GM23248 (cell line): ENCODE measurements around the gene SMG5. TPM values are rescaled to one million over a fixed set of nuclear protein-coding genes. Genes with fewer than 3 reads are reported as not detected.

Experiments
- DNase-seq: peaks from one replicate; pipeline ENCODE4 v3.0.0-alpha.2; 2015
- H2AFZ ChIP-seq: fragments of 200-600 bp; sonication (generic); 2 replicates; pipeline ENCODE4 v1.6.1; 2016; ENCODE audit warnings: antibody characterized with exemption
- H3F3A ChIP-seq: fragments of 200-600 bp; sonication (generic); 2 replicates; pipeline ENCODE4 v1.6.1; 2016; ENCODE audit warnings: mild to moderate bottlenecking, antibody characterized with exemption, mixed run types; ENCODE audit not compliant: insufficient read depth
- H3K27ac ChIP-seq: fragments of 200-600 bp; sonication (generic); 2 replicates; pipeline ENCODE4 v1.5.1; 2016; ENCODE audit warnings: mild to moderate bottlenecking
- H3K27me3 ChIP-seq: fragments of 200-600 bp; sonication (generic); replicated peaks from 2 replicates; pipeline ENCODE4 v1.6.1; 2016; ENCODE audit warnings: mild to moderate bottlenecking; ENCODE audit not compliant: insufficient read depth
- H3K36me3 ChIP-seq: fragments of 200-600 bp; sonication (generic); 2 replicates; pipeline ENCODE4 v1.6.1; 2016; ENCODE audit warnings: low read depth, mild to moderate bottlenecking
- H3K4me1 ChIP-seq: fragments of 200-600 bp; sonication (generic); 2 replicates; pipeline ENCODE4 v1.6.1; 2016; ENCODE audit warnings: mild to moderate bottlenecking; ENCODE audit not compliant: insufficient read depth
- H3K4me2 ChIP-seq: fragments of 200-600 bp; sonication (generic); one replicate; pipeline ENCODE4 v1.6.1; 2016; ENCODE audit warnings: mild to moderate bottlenecking; ENCODE audit not compliant: unreplicated experiment
- H3K4me3 ChIP-seq: fragments of 200-600 bp; sonication (generic); 2 replicates; pipeline ENCODE4 v1.5.1; 2016; ENCODE audit warnings: mild to moderate bottlenecking
- H3K79me2 ChIP-seq: fragments of 200-600 bp; sonication (generic); 2 replicates; pipeline ENCODE4 v1.6.1; 2016; ENCODE audit warnings: mild to moderate bottlenecking; ENCODE audit not compliant: insufficient read depth
- H3K9ac ChIP-seq: fragments of 200-600 bp; sonication (generic); 2 replicates; pipeline ENCODE4 v1.6.1; 2016; ENCODE audit warnings: mild to moderate bottlenecking
- H3K9me2 ChIP-seq: fragments of 200-600 bp; sonication (generic); 2 replicates; pipeline ENCODE4 v1.6.1; 2016; ENCODE audit warnings: mixed run types, mild to moderate bottlenecking, moderate library complexity; ENCODE audit not compliant: insufficient read depth
- H3K9me3 ChIP-seq: fragments of 200-600 bp; sonication (generic); one replicate; pipeline ENCODE4 v1.6.1; 2017; ENCODE audit warnings: low read depth
- H4K20me1 ChIP-seq: fragments of 200-600 bp; sonication (generic); 2 replicates; pipeline ENCODE4 v1.6.0; 2016; ENCODE audit not compliant: insufficient read depth
- EZH2 ChIP-seq: fragments of 200-600 bp; sonication (generic); IDR thresholded peaks from 2 replicates; pipeline ENCODE4 v1.6.1; 2018; ENCODE audit warnings: antibody characterized with exemption, mild to moderate bottlenecking; ENCODE audit not compliant: insufficient read depth, poor library complexity, severe bottlenecking
- EZH2phosphoT487 ChIP-seq: fragments of 200-600 bp; sonication (generic); IDR thresholded peaks from 2 replicates; pipeline ENCODE4 v1.6.1; 2018; ENCODE audit warnings: antibody characterized with exemption, moderate library complexity, mild to moderate bottlenecking, low read depth; ENCODE audit not compliant: insufficient read depth
- WGBS, 2 experiments: methylation state at CpG; one replicate each; pipeline ENCODE4 v1.1.6; 2015 to 2017; ENCODE audit warnings: low lambda C conversion rate in 2 of 2, low coverage in 1 of 2; ENCODE audit errors: missing lambda C conversion rate in 2 of 2; 5-methylcytosine and 5-hydroxymethylcytosine counted together
- in situ Hi-C: fragments of 300-500 bp; cut with MboI; formaldehyde crosslinking; loops from 2 replicates; pipeline ENCODE4 v1.15.0; 2020
- polyA plus RNA-seq: library from polyadenylated mRNA; unstranded; fragments of >200 nt; fragmentation: Nextera tagmentation; extraction: Ambion mirVana; gene quantifications from 2 replicates; pipeline ENCODE4 v1.2.1, GENCODE V29; 2016
- total RNA-seq: library from RNA; depleted of rRNA; stranded (reverse); fragments of >200 nt; shearing (Covaris generic); gene quantifications from 2 replicates; pipeline ENCODE4 v1.2.3, GENCODE V29; 2014

The SMG5 gene
- total and polyA plus RNA-seq, 2 experiments from 2014 or later = 32.2 to 60.0 TPM

DNA sequence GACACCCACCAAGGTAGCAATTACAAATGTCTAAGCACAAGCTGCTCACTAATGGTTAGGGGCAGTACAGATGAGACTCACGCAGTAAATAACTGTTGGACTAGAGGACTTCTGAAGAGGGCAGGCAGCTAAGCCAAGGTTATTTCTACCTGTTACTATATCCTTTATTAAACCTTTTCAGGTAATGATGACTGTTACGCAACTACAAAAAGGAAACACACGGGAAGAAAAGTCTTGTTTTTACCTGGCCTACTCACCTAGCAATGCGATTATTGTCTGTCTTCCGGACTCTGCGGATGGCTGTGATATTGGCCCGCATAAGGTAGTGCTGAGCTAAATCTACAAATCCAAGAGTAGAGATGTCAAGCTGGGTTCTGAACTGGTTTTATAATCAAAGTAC is 34.3 kb upstream of the SMG5 start:
- TF ChIP-seq EZH2 (no peak), EZH2phosphoT487 (no peak)

DNA sequence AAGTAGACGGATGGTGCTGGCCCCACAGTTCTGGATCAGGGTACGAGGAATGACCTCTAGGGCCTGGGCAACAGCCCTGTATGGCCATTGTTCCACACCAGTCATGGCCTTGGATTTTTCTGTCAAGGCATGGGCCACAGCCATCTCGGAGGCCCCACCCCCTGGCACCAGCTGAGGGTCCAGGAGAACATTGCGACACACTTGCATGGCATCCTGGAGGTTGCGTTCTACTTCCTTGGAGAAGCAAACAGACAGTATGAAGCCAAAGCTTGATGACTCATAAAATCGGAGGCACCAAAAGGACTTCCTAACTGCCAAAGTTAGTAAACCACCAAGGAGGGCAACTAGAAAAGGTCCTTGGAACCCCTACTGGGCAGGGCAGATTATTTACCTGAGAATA is 28.3 kb upstream of the SMG5 start:
- 0 out of 2 replicates have a peak, but pooled peaks cover 6% of the 10 kb centered on the region for H3K79me2 ChIP-seq
- peaks cover 79% of the 10 kb centered on the region for H3K36me3 ChIP-seq
- H3K9me2 ChIP-seq = no peaks in the 10 kb centered on the region
- in situ Hi-C loops = no loop called here
- peak; percentile 60 for DNase-seq
- peaks cover 8% of the 10 kb centered on the region; the same call in 1 of the 2 replicates for H3K4me1 ChIP-seq
- H3F3A ChIP-seq = peaks cover 50% of the 10 kb centered on the region
- 68 to 71% methylated on average over 6 of the region's 6 CpGs for WGBS, 2 experiments
- peak overlapping the region; percentile 24 for H3K27ac ChIP-seq
- H3K9ac ChIP-seq = no peak overlapping the region
- no peak overlapping the region for H2AFZ ChIP-seq
- H3K27me3 ChIP-seq = no peaks in the 10 kb centered on the region
- H4K20me1 ChIP-seq = no peaks in the 10 kb centered on the region
- TF ChIP-seq EZH2phosphoT487 = no peak
- TF ChIP-seq EZH2 = no peak
- no peaks in the 10 kb centered on the region for H3K9me3 ChIP-seq
- no peak overlapping the region for H3K4me2 ChIP-seq
- H3K4me3 ChIP-seq = no peak overlapping the region

More for the DNA sequence above, 34.3 kb upstream of the SMG5 start:
- Histone ChIP-seq H2AFZ (no peak overlapping the region), H3K4me2 (no peak overlapping the region), H3K9me2 (no peaks in the 10 kb centered on the region), H3K36me3 (peaks cover 84% of the 10 kb centered on the region), H3K27me3 (no peaks in the 10 kb centered on the region), H3K79me2 (peaks cover 47% of the 10 kb centered on the region), H3K9me3 (no peaks in the 10 kb centered on the region), H3F3A (peaks cover 47% of the 10 kb centered on the region), H3K4me3 (no peak overlapping the region), H4K20me1 (no peaks in the 10 kb centered on the region), H3K27ac (no peak overlapping the region), H3K9ac (no peak overlapping the region), H3K4me1 (no peaks in the 10 kb centered on the region)
- WGBS, 2 experiments = 92 to 93% methylated on average over 7 of the region's 7 CpGs
- in situ Hi-C loops = no loop called here
- DNase-seq = no peak

DNA sequence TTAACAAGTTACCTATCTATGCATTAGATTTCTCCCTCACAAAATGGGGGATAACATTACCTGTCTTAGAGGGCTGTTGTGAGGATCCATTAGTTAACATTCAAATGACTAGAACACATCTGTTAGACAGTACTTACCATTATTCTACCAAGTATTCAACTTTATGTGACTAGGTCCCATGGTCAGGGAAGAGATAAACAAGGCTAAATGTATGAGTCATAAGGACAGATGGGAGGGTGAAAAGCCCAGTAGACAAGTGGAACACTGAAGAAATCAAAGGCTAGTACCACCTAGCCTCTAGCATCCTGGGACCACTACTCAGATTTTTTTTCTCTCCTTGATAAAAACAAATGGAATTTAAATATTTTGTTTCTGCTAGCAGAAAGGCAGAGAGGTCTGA is 25.5 kb upstream of the SMG5 start:
- no peaks in the 10 kb centered on the region for H3K27me3 ChIP-seq
- peaks cover 8% of the 10 kb centered on the region; the same call in 1 of the 2 replicates for H3K4me1 ChIP-seq
- H3K4me3 ChIP-seq = no peak overlapping the region
- H3K9me3 ChIP-seq = no peaks in the 10 kb centered on the region
- no peak for TF ChIP-seq EZH2
- TF ChIP-seq EZH2phosphoT487 = no peak
- no peak overlapping the region for H3K4me2 ChIP-seq
- no peak overlapping the region for H2AFZ ChIP-seq
- peak; percentile 60 for DNase-seq
- no peak overlapping the region for H3K9ac ChIP-seq
- H3K36me3 ChIP-seq = peaks cover 63% of the 10 kb centered on the region
- H3K79me2 ChIP-seq = 0 out of 2 replicates have a peak, but pooled peaks cover 5% of the 10 kb centered on the region
- no peaks in the 10 kb centered on the region for H3K9me2 ChIP-seq
- peaks cover 50% of the 10 kb centered on the region for H3F3A ChIP-seq
- in situ Hi-C loops = no loop called here
- no peak overlapping the region for H3K27ac ChIP-seq
- no peaks in the 10 kb centered on the region for H4K20me1 ChIP-seq

DNA sequence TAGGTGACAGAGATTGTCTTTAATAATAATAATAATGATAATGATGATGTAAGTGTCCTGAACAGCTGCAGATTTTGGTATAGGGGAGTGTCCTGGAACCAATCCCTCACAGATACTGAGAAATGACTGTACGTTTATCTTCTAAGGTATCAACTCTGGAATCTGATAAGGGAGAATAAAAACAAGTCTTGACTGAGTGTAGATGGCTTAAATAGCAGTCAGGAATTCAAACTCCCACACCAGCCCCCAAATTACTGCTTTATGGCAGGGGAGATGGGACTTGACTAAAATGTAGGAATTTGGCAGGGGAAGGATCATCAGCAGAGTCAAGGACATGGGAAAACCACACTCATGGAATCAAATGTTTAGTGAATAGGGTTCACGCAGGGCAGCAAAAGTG is 22.6 kb upstream of the SMG5 start:
- TF ChIP-seq EZH2phosphoT487 = no peak
- no peak for TF ChIP-seq EZH2
- WGBS, 2 experiments = 85 to 87% methylated on average over 2 of the region's 2 CpGs

DNA sequence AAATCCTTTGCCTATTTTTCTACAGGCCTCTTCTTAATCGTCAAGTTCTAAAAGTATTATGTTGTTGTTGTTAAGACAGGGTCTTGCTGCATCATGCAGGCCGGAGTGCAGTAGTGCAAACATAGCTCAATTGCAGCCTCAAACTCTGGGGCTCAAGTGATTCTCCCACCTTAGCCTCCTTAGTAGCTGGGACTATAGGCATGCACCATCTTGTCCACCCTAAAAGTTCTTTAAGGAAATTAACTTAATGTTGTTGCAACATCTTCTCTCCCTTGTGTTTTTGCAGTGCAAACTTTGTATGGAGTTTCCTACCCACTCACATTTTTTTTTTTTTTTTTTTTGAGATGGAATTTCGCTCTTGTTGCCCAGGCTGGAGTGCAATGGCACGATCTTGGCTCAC is 20.6 kb upstream of the SMG5 start:
- Histone ChIP-seq H3K9me2 (no peaks in the 10 kb centered on the region), H2AFZ (no peak overlapping the region), H3F3A (peaks cover 17% of the 10 kb centered on the region), H3K9ac (no peak overlapping the region), H3K27ac (no peak overlapping the region), H4K20me1 (no peaks in the 10 kb centered on the region), H3K79me2 (no peaks in the 10 kb centered on the region), H3K36me3 (peaks cover 16% of the 10 kb centered on the region; the same call in 1 of the 2 replicates), H3K9me3 (no peaks in the 10 kb centered on the region), H3K4me2 (no peak overlapping the region), H3K27me3 (no peaks in the 10 kb centered on the region), H3K4me1 (no peaks in the 10 kb centered on the region), H3K4me3 (no peak overlapping the region)
- DNase-seq = no peak
- in situ Hi-C loops = no loop called here
- no peak for TF ChIP-seq EZH2
- no peak for TF ChIP-seq EZH2phosphoT487
- WGBS, 2 experiments = 76 to 81% methylated on average over 4 of the region's 4 CpGs

More for the DNA sequence above, 22.6 kb upstream of the SMG5 start:
- no peak for DNase-seq
- Histone ChIP-seq H3K27ac (no peak overlapping the region), H3K9me3 (no peaks in the 10 kb centered on the region), H3K27me3 (no peaks in the 10 kb centered on the region), H3K9ac (no peak overlapping the region), H3K4me1 (no peaks in the 10 kb centered on the region), H3K4me3 (no peak overlapping the region), H3K9me2 (no peaks in the 10 kb centered on the region), H3K36me3 (peaks cover 35% of the 10 kb centered on the region), H3F3A (peaks cover 28% of the 10 kb centered on the region), H4K20me1 (no peaks in the 10 kb centered on the region), H3K4me2 (no peak overlapping the region), H2AFZ (no peak overlapping the region), H3K79me2 (no peaks in the 10 kb centered on the region)
- in situ Hi-C loops = no loop called here
